Activated CD4-positive, alpha-beta T cell treated with anti-CD3 and anti-CD28 coated beads for 36 hours (primary cell): ENCODE results near the gene MCEE. TPM values are rescaled to one million over a fixed set of nuclear protein-coding genes. Genes with fewer than 3 reads are reported as not detected.
A peak's percentile ranks its signal among the peaks of the same experiment; 100 is the strongest.
"Not testable (repeated sequence)": the region's sequence is repeated elsewhere in the genome, so short reads cannot be mapped to it uniquely, and the experiment has no call there.

Experiments
- ATAC-seq: fragments of 200-7000 bp; cut with Tn5 transposase; one replicate; pipeline ENCODE4 v1.10.0; 2021; ENCODE audit warnings: mild to moderate bottlenecking, moderate library complexity
- CTCF ChIA-PET: fragments of 350-600 bp; sonication (Branson Sonifier 250); formaldehyde crosslinking; loops from one replicate; lab custom pipeline; 2021; ENCODE audit warnings: antibody characterized with exemption; lab: Charles Lee
- POLR2A ChIA-PET: fragments of 350-600 bp; sonication (Branson Sonifier 250); formaldehyde crosslinking; loops from one replicate; lab custom pipeline; 2021; ENCODE audit warnings: antibody characterized with exemption, inconsistent platforms; lab: Charles Lee
- DNase-seq: peaks from one replicate; pipeline ENCODE4 v3.0.0-alpha.2; 2020
- H3K27ac Mint-ChIP-seq: one replicate; pipeline ENCODE4 v1.8.0; 2021; ENCODE audit warnings: mixed read lengths
- H3K27me3 Mint-ChIP-seq: one replicate; pipeline ENCODE4 v1.8.0; 2021; ENCODE audit warnings: mixed read lengths
- H3K36me3 Mint-ChIP-seq: one replicate; pipeline ENCODE4 v1.8.0; 2021; ENCODE audit warnings: low read depth, mixed read lengths
- H3K4me1 Mint-ChIP-seq: one replicate; pipeline ENCODE4 v1.8.0; 2021; ENCODE audit warnings: mixed read lengths
- H3K4me3 Mint-ChIP-seq: one replicate; pipeline ENCODE4 v1.8.0; 2021; ENCODE audit warnings: mild to moderate bottlenecking, moderate library complexity, mixed read lengths
- H3K9me3 Mint-ChIP-seq: one replicate; pipeline ENCODE4 v1.8.0; 2021; ENCODE audit warnings: low read depth, mixed read lengths
- intact Hi-C, 2 experiments: fragments of 100-400 bp; cut with DNase I in 1 of 2; cut with micrococcal nuclease in 1 of 2; formaldehyde crosslinking; loops; one replicate each; pipeline versions ENCODE4 v1.14.2 to v1.15.1; 2022 to 2024; cut with DNase I, micrococcal nuclease
- total RNA-seq, 2 experiments: library from RNA; stranded (reverse); gene quantifications; one replicate each; pipeline ENCODE4 v1.2.3, GENCODE V29; 2021

Gene MCEE
- total RNA-seq, 2 experiments from 2014 or later: 10.2 to 13.6 TPM

- no peaks in the 10 kb centered on the region for H3K9me3 Mint-ChIP-seq
- ChIA-PET POLR2A (no interaction called here), CTCF (interaction anchor here (0.6 kb wide), 1 partner anchor 107 kb away, joined by 3 read pairs; no protein-coding TSS in a partner anchor)
- ATAC-seq (no peak), DNase-seq (no peak)
- H3K36me3 Mint-ChIP-seq: no peaks in the 10 kb centered on the region
- no peaks in the 10 kb centered on the region for H3K27me3 Mint-ChIP-seq
- no peak overlapping the region for H3K27ac Mint-ChIP-seq
- intact Hi-C loops: no loop called here
- H3K4me1 Mint-ChIP-seq: no peaks in the 10 kb centered on the region
- H3K4me3 Mint-ChIP-seq: no peak overlapping the region
Measured at GRCh38 chr2:71103809-71104208, 26.2 kb downstream of the MCEE start.

DNA sequence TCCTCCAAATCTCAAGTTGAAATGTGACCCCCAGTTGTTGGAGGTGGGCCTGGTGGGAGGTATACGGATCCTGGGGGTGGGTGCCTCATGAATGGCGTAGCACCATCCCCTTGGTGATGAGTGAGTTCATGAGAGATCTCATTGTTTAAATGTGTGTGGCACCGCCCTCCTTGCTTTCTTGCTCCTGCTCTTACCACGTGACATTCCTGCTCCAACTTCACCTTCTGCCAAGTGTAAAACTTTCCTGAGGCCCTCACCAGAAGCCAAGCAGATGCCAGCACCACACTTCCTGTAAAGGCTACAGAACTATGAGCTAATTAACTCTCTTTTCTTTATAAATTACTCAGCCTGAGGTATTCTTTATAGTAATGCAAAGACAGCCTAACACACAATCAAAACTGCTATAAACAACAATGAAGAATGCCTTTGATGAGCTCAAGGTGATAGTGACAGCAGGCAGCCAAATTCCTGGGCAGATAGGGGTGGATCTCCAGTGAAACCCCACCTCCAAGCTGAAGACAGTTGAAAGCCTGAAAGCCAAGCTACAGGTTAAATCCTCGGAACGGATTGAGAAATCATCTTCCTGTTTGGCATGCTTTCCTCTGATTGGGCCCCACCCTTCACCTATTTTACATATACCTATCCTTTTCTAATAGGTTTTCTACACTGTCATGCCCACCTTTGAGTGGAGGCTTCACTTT lies 26.9 kb downstream of the MCEE start:
- ChIA-PET CTCF (interaction anchor here (0.6 to 4.0 kb wide), 2 partner anchors 8 to 106 kb away, joined by 3 to 27 read pairs; no protein-coding TSS in a partner anchor), POLR2A (no interaction called here)
- H3K4me3 Mint-ChIP-seq: no peak overlapping the region
- H3K27ac Mint-ChIP-seq: no peak overlapping the region
- no peaks in the 10 kb centered on the region for H3K9me3 Mint-ChIP-seq
- intact Hi-C loops: no loop called here
- H3K36me3 Mint-ChIP-seq: no peaks in the 10 kb centered on the region
- no peaks in the 10 kb centered on the region for H3K4me1 Mint-ChIP-seq
- DNase-seq (no peak), ATAC-seq (no peak)
- no peaks in the 10 kb centered on the region for H3K27me3 Mint-ChIP-seq

- ChIA-PET CTCF (interaction anchor here (0.7 to 4.0 kb wide), 11 partner anchors 9 to 154 kb away, joined by 3 to 27 read pairs (median 7); no protein-coding TSS in a partner anchor), POLR2A (no interaction called here)
- no peak overlapping the region for H3K27ac Mint-ChIP-seq
- H3K9me3 Mint-ChIP-seq: no peaks in the 10 kb centered on the region
- no peak for ATAC-seq
- H3K27me3 Mint-ChIP-seq: no peaks in the 10 kb centered on the region
- H3K4me3 Mint-ChIP-seq: no peak overlapping the region
- intact Hi-C loops: loop anchor here in 1 of 2 experiments (2.0 kb wide), 1 partner anchor 29 kb away; the partner anchor contains the start of genes MCEE and MPHOSPH10
- H3K36me3 Mint-ChIP-seq: no peaks in the 10 kb centered on the region
- H3K4me1 Mint-ChIP-seq: no peaks in the 10 kb centered on the region
- DNase-seq: no peak
Measured at GRCh38 chr2:71101656-71102055, 28.4 kb downstream of the MCEE start.

DNA sequence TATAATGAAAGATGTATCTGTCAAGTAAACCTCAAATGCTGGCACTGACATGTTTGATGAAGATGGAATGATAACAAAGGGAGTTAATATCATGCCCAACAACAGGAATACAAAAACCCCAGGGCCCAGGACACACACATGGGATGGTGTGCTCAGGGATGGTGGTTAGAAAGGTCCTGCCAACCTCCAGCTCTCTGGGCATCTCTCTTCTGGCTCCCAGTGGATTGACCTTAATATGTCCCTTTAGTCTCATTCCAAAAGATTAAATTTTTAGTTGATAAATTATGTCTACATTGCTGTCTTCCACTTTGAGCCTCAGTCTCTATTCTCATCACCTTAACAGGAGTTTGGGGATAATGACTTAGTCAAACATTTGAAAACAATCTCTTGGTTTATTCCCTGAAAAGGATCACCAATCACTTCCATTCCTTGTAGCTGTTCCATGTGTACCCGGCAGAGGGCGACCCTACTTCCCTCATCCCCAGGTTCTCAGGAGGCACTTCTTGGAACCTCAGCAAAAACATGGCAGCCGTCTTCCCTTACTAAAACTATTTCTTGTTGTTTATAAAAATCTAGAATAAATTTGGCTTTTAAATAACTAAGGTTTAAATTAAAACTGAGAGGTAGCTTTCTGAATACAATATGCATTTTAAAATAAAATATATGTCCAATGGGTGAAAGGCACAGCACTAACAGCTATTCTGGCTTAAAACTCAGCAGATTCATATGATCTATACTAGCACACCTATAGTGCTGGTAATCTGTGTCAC lies 29.6 kb downstream of the MCEE start:
- ChIA-PET POLR2A (no interaction called here), CTCF (interaction anchor here (0.7 to 4.0 kb wide), 23 partner anchors 9 to 354 kb away, joined by 3 to 27 read pairs (median 5); partner anchors contain the start of genes MCEE, MPHOSPH10 and NAGK)
- Mint-ChIP-seq H3K4me3 (no peak overlapping the region), H3K27me3 (no peaks in the 10 kb centered on the region), H3K9me3 (no peaks in the 10 kb centered on the region), H3K4me1 (no peaks in the 10 kb centered on the region), H3K36me3 (no peaks in the 10 kb centered on the region), H3K27ac (no peak overlapping the region)
- intact Hi-C loops: loop anchor here in 1 of 2 experiments (2.0 kb wide), 1 partner anchor 30 kb away; the partner anchor contains the start of genes MCEE and MPHOSPH10
- DNase-seq: peak; percentile 71
- peak; percentile 74 for ATAC-seq

GRCh38 chr2:71092491-71093260 lies 37.4 kb downstream of the MCEE start:
- POLR2A ChIA-PET, H3K27ac Mint-ChIP-seq, H3K9me3 Mint-ChIP-seq, ATAC-seq, DNase-seq, H3K36me3 Mint-ChIP-seq, H3K4me3 Mint-ChIP-seq, intact Hi-C loops, H3K4me1 Mint-ChIP-seq, H3K27me3 Mint-ChIP-seq: not testable (repeated sequence)
- CTCF ChIA-PET: interaction anchor here (0.6 to 1.7 kb wide), 3 partner anchors 8 to 1046 kb away, joined by 3 to 12 read pairs (median 3); no protein-coding TSS in a partner anchor

- H3K27me3 Mint-ChIP-seq, H3K36me3 Mint-ChIP-seq, H3K4me1 Mint-ChIP-seq, H3K27ac Mint-ChIP-seq, H3K4me3 Mint-ChIP-seq, H3K9me3 Mint-ChIP-seq, DNase-seq, ATAC-seq, intact Hi-C loops: not testable (repeated sequence)
- ChIA-PET CTCF (interaction anchor here (0.6 to 1.7 kb wide), 2 partner anchors 9 to 1047 kb away, joined by 3 to 12 read pairs; no protein-coding TSS in a partner anchor), POLR2A (interaction anchor here (0.8 kb wide), 1 partner anchor 85 kb away, joined by 3 read pairs; no protein-coding TSS in a partner anchor)
Measured at GRCh38 chr2:71091808-71092207, 38.2 kb downstream of the MCEE start.

DNA sequence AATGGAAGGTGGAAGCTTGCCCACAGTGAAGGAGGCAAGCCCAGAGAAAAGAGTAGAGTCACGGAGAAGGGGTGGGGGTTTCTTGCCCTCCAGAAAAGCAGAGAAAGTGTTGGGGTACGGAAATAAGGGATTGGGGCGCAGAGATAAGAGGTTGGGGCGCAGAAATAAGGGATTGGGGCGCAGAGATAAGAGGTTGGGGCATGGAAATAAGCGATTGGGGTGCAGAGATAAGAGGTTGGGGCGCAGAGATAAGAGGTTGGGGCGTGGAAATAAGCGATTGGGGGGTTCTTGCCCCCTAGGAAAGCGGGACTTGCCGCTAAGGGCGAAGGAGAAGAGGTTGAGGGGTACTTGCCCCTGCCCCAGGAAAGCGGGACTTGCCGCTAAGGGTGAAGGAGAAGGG lies 40.6 kb downstream of the MCEE start:
- H3K36me3 Mint-ChIP-seq, intact Hi-C loops, H3K27ac Mint-ChIP-seq, ATAC-seq, H3K9me3 Mint-ChIP-seq, POLR2A ChIA-PET, CTCF ChIA-PET, H3K4me3 Mint-ChIP-seq, DNase-seq, H3K4me1 Mint-ChIP-seq, H3K27me3 Mint-ChIP-seq: not testable (repeated sequence)

- DNase-seq, H3K4me3 Mint-ChIP-seq, CTCF ChIA-PET, H3K36me3 Mint-ChIP-seq, H3K9me3 Mint-ChIP-seq, H3K27ac Mint-ChIP-seq, POLR2A ChIA-PET, ATAC-seq, intact Hi-C loops, H3K27me3 Mint-ChIP-seq: not testable (repeated sequence)
- H3K4me1 Mint-ChIP-seq: peaks cover 19% of the 10 kb centered on the region
Measured at GRCh38 chr2:71085325-71086003, 44.6 kb downstream of the MCEE start.

- H3K36me3 Mint-ChIP-seq, ATAC-seq, H3K4me3 Mint-ChIP-seq, H3K27me3 Mint-ChIP-seq, H3K27ac Mint-ChIP-seq, DNase-seq, intact Hi-C loops, H3K9me3 Mint-ChIP-seq, POLR2A ChIA-PET: not testable (repeated sequence)
- CTCF ChIA-PET: interaction anchor here (1.1 to 2.4 kb wide), 3 partner anchors 12 to 16 kb away, joined by 3 to 15 read pairs (median 8); partner anchors contain the start of gene NAGK
- peaks cover 19% of the 10 kb centered on the region for H3K4me1 Mint-ChIP-seq
Measured at GRCh38 chr2:71083752-71084312, 46.2 kb downstream of the MCEE start.

DNA sequence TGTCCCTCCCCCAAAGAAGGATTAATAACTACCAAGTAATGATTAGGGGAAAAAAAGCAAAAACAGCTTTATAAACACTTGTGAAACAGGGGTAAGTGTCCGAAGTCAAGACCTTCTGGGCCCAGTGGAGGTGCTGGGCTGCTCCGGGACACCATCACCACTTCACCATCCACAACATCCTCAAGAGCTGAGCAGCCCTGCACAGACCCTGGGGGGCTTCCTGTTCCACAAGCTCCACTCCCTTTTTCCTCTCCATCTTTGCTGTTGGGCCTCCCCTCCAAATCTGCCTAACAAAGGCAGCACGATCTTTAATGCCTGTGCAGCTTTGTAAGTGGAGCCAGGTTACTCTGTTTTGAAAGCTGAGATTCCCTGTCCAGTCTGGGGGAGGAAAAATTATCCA lies 46.7 kb downstream of the MCEE start:
- ATAC-seq, H3K27ac Mint-ChIP-seq, H3K4me3 Mint-ChIP-seq, H3K27me3 Mint-ChIP-seq, H3K36me3 Mint-ChIP-seq, DNase-seq, intact Hi-C loops, H3K9me3 Mint-ChIP-seq, POLR2A ChIA-PET: not testable (repeated sequence)
- H3K4me1 Mint-ChIP-seq: peaks cover 19% of the 10 kb centered on the region
- CTCF ChIA-PET: interaction anchor here (1.1 to 2.4 kb wide), 3 partner anchors 12 to 17 kb away, joined by 3 to 15 read pairs (median 8); partner anchors contain the start of gene NAGK
